GM23338 (cell line): ENCODE measurements around the gene IQGAP2.

Experiments
- CREB1 ChIP-seq: fragments of 250-450 bp; sonication (Bioruptor Pico); IDR thresholded peaks from 2 replicates; pipeline ENCODE4 v1.5.0; 2020; ENCODE audit warnings: low read depth, mild to moderate bottlenecking, moderate library complexity
- ETS1 ChIP-seq: IDR thresholded peaks from 2 replicates; pipeline ENCODE4 v1.6.1; 2016; ENCODE audit warnings: antibody characterized with exemption
- EZH2 ChIP-seq: fragments of 200-600 bp; sonication (generic); IDR thresholded peaks from one replicate; pipeline ENCODE4 v1.8.0; 2017; ENCODE audit warnings: antibody characterized with exemption, mild to moderate bottlenecking, low read depth; ENCODE audit not compliant: unreplicated experiment
- EZH2phosphoT487 ChIP-seq: fragments of 200-600 bp; sonication (generic); IDR thresholded peaks from one replicate; pipeline ENCODE4 v1.8.1; 2018; ENCODE audit warnings: antibody characterized with exemption; ENCODE audit not compliant: unreplicated experiment
- JUNB ChIP-seq: IDR thresholded peaks from one replicate; pipeline ENCODE4 v1.6.1; 2016; ENCODE audit warnings: antibody characterized with exemption; ENCODE audit not compliant: unreplicated experiment
- NANOG ChIP-seq: IDR thresholded peaks from 2 replicates; pipeline ENCODE4 v1.6.1; 2016; ENCODE audit warnings: antibody characterized with exemption, borderline replicate concordance
- POLR2AphosphoS5 ChIP-seq: IDR thresholded peaks from 2 replicates; pipeline ENCODE4 v1.6.1; 2016; ENCODE audit warnings: antibody characterized with exemption, low read depth
- STAT1 ChIP-seq: IDR thresholded peaks from one replicate; pipeline ENCODE4 v1.6.1; 2016; ENCODE audit warnings: antibody characterized with exemption; ENCODE audit not compliant: unreplicated experiment
- ZNF331 ChIP-seq: fragments of 250-450 bp; sonication (Bioruptor Pico); IDR thresholded peaks from 2 replicates; pipeline ENCODE4 v1.5.0; 2020; ENCODE audit warnings: low read depth, mild to moderate bottlenecking, moderate library complexity
- TF ChIP-seq, protein P1 (sequence below), 2 experiments: fragments of 200-600 bp in 1 of 2; sonication (generic) in 1 of 2; conservative IDR thresholded peaks; 2 replicates each; pipeline versions ENCODE4 v1.5.1 to v1.6.1; 2016 to 2017; ENCODE audit warnings: antibody characterized with exemption in 2 of 2, low read depth in 2 of 2, mild to moderate bottlenecking in 2 of 2, moderate library complexity in 1 of 2
- TF ChIP-seq, protein P2 (sequence below): IDR thresholded peaks from one replicate; pipeline ENCODE4 v1.6.1; 2018; ENCODE audit warnings: antibody characterized with exemption; ENCODE audit not compliant: unreplicated experiment
- TF ChIP-seq, protein P3 (sequence below): fragments of 250-450 bp; sonication (Bioruptor Pico); IDR thresholded peaks from 2 replicates; pipeline ENCODE4 v1.5.0; 2020; ENCODE audit warnings: mild to moderate bottlenecking, moderate library complexity

DNA sequence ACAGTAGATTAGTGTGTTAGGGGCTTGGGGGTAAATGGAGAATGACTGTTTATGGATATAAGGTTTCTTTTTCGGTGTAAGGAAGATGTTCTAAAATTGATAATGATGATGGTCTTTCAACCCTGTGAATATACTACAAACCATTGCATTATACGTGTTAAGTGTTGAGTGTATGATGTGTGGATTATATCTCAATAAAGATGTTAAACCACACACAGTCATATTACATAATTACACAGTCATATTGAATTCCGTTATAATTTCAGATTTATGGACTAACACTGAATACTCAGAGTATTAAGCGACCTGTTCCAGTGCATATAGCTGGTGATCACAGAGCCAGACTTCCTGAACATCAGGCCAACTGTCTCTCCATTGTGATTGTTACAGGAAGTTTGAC lies 152.0 kb downstream of the IQGAP2 start:
- TF ChIP-seq POLR2AphosphoS5 (no peak), EZH2phosphoT487 (no peak), JUNB (no peak), CREB1 (CRISPR knock-in tag) (no peak), EZH2 (no peak), ZNF331 (CRISPR knock-in tag) (no peak), ETS1 (no peak), NANOG (no peak), STAT1 (no peak)
- TF ChIP-seq, protein P1, sequence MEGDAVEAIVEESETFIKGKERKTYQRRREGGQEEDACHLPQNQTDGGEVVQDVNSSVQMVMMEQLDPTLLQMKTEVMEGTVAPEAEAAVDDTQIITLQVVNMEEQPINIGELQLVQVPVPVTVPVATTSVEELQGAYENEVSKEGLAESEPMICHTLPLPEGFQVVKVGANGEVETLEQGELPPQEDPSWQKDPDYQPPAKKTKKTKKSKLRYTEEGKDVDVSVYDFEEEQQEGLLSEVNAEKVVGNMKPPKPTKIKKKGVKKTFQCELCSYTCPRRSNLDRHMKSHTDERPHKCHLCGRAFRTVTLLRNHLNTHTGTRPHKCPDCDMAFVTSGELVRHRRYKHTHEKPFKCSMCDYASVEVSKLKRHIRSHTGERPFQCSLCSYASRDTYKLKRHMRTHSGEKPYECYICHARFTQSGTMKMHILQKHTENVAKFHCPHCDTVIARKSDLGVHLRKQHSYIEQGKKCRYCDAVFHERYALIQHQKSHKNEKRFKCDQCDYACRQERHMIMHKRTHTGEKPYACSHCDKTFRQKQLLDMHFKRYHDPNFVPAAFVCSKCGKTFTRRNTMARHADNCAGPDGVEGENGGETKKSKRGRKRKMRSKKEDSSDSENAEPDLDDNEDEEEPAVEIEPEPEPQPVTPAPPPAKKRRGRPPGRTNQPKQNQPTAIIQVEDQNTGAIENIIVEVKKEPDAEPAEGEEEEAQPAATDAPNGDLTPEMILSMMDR (conservative IDR thresholded peaks at IDR 0.05; ENCODE audit: low read depth in 2 of 2) = no peak
- TF ChIP-seq, protein P2, sequence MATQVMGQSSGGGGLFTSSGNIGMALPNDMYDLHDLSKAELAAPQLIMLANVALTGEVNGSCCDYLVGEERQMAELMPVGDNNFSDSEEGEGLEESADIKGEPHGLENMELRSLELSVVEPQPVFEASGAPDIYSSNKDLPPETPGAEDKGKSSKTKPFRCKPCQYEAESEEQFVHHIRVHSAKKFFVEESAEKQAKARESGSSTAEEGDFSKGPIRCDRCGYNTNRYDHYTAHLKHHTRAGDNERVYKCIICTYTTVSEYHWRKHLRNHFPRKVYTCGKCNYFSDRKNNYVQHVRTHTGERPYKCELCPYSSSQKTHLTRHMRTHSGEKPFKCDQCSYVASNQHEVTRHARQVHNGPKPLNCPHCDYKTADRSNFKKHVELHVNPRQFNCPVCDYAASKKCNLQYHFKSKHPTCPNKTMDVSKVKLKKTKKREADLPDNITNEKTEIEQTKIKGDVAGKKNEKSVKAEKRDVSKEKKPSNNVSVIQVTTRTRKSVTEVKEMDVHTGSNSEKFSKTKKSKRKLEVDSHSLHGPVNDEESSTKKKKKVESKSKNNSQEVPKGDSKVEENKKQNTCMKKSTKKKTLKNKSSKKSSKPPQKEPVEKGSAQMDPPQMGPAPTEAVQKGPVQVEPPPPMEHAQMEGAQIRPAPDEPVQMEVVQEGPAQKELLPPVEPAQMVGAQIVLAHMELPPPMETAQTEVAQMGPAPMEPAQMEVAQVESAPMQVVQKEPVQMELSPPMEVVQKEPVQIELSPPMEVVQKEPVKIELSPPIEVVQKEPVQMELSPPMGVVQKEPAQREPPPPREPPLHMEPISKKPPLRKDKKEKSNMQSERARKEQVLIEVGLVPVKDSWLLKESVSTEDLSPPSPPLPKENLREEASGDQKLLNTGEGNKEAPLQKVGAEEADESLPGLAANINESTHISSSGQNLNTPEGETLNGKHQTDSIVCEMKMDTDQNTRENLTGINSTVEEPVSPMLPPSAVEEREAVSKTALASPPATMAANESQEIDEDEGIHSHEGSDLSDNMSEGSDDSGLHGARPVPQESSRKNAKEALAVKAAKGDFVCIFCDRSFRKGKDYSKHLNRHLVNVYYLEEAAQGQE = no peak
- TF ChIP-seq, protein P3, sequence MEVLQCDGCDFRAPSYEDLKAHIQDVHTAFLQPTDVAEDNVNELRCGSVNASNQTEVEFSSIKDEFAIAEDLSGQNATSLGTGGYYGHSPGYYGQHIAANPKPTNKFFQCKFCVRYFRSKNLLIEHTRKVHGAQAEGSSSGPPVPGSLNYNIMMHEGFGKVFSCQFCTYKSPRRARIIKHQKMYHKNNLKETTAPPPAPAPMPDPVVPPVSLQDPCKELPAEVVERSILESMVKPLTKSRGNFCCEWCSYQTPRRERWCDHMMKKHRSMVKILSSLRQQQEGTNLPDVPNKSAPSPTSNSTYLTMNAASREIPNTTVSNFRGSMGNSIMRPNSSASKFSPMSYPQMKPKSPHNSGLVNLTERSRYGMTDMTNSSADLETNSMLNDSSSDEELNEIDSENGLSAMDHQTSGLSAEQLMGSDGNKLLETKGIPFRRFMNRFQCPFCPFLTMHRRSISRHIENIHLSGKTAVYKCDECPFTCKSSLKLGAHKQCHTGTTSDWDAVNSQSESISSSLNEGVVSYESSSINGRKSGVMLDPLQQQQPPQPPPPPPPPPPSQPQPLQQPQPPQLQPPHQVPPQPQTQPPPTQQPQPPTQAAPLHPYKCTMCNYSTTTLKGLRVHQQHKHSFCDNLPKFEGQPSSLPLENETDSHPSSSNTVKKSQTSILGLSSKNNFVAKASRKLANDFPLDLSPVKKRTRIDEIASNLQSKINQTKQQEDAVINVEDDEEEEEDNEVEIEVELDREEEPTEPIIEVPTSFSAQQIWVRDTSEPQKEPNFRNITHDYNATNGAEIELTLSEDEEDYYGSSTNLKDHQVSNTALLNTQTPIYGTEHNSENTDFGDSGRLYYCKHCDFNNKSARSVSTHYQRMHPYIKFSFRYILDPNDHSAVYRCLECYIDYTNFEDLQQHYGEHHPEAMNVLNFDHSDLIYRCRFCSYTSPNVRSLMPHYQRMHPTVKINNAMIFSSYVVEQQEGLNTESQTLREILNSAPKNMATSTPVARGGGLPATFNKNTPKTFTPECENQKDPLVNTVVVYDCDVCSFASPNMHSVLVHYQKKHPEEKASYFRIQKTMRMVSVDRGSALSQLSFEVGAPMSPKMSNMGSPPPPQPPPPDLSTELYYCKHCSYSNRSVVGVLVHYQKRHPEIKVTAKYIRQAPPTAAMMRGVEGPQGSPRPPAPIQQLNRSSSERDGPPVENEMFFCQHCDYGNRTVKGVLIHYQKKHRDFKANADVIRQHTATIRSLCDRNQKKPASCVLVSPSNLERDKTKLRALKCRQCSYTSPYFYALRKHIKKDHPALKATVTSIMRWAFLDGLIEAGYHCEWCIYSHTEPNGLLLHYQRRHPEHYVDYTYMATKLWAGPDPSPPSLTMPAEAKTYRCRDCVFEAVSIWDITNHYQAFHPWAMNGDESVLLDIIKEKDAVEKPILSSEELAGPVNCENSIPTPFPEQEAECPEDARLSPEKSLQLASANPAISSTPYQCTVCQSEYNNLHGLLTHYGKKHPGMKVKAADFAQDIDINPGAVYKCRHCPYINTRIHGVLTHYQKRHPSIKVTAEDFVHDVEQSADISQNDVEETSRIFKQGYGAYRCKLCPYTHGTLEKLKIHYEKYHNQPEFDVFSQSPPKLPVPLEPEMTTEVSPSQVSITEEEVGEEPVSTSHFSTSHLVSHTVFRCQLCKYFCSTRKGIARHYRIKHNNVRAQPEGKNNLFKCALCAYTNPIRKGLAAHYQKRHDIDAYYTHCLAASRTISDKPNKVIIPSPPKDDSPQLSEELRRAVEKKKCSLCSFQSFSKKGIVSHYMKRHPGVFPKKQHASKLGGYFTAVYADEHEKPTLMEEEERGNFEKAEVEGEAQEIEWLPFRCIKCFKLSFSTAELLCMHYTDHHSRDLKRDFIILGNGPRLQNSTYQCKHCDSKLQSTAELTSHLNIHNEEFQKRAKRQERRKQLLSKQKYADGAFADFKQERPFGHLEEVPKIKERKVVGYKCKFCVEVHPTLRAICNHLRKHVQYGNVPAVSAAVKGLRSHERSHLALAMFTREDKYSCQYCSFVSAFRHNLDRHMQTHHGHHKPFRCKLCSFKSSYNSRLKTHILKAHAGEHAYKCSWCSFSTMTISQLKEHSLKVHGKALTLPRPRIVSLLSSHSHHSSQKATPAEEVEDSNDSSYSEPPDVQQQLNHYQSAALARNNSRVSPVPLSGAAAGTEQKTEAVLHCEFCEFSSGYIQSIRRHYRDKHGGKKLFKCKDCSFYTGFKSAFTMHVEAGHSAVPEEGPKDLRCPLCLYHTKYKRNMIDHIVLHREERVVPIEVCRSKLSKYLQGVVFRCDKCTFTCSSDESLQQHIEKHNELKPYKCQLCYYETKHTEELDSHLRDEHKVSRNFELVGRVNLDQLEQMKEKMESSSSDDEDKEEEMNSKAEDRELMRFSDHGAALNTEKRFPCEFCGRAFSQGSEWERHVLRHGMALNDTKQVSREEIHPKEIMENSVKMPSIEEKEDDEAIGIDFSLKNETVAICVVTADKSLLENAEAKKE (CRISPR knock-in tag) = no peak
